Sigmoid colon (tissue), 7 donors: ENCODE results near the gene LHFPL6. TPM values are rescaled to one million over a fixed set of nuclear protein-coding genes. Genes with fewer than 3 reads are reported as not detected.

Experiments used
- DNase-seq: peaks from one replicate; pipeline ENCODE4 v3.0.0-alpha.2; 2019
- H3K27ac ChIP-seq, 4 donors: fragments of 200-600 bp; sonication (generic); one replicate each; pipeline ENCODE4 v1.5.1; 2016 to 2019; ENCODE audit warnings: mild to moderate bottlenecking in 1 of 4
- H3K27me3 ChIP-seq, 3 donors: fragments of 200-600 bp; sonication (generic); one replicate each; pipeline ENCODE4 v1.5.1; 2019; ENCODE audit warnings: mild to moderate bottlenecking in 1 of 3
- H3K36me3 ChIP-seq, 4 donors: fragments of 200-600 bp; sonication (generic); one replicate each; pipeline ENCODE4 v1.5.1; 2016 to 2019
- H3K4me1 ChIP-seq, 4 donors: fragments of 200-600 bp; sonication (generic); one replicate each; pipeline ENCODE4 v1.5.1; 2017 to 2019
- H3K4me3 ChIP-seq, 4 donors: fragments of 200-600 bp; sonication (generic); one replicate each; pipeline ENCODE4 v1.5.1; 2017 to 2019; ENCODE audit warnings: mild to moderate bottlenecking in 2 of 4, moderate library complexity in 1 of 4
- H3K9me3 ChIP-seq, 4 donors: fragments of 200-600 bp in 3 of 4; sonication (generic) in 3 of 4; one replicate each; pipeline versions ENCODE4 v1.5.1 to v1.6.1; 2013 to 2019
- EP300 ChIP-seq, 4 donors: sonication (generic); formaldehyde crosslinking; IDR thresholded peaks; one replicate each; pipeline ENCODE4 v1.6.1; 2017; ENCODE audit warnings: antibody characterized with exemption in 4 of 4
- POLR2A ChIP-seq, 2 donors: fragments of 450-650 bp; IDR thresholded peaks; one replicate each; pipeline ENCODE4 v1.6.1; 2016; ENCODE audit warnings: antibody characterized with exemption in 2 of 2, mild to moderate bottlenecking in 2 of 2, moderate library complexity in 2 of 2
- POLR2AphosphoS5 ChIP-seq, 4 donors: sonication (generic); formaldehyde crosslinking; IDR thresholded peaks; one replicate each; pipeline ENCODE4 v1.6.1; 2017; ENCODE audit warnings: antibody characterized with exemption in 4 of 4
- WGBS, 2 donors: extraction: QIAGEN DNeasy Blood & Tissue Kit; methylation state at CpG; one replicate each; pipeline ENCODE4 v1.1.7; 2013; 5-methylcytosine and 5-hydroxymethylcytosine counted together
- intact Hi-C: fragments of 100-400 bp; cut with DNase I; formaldehyde crosslinking; loops from one replicate; pipeline ENCODE4 v1.15.1; 2023
- polyA plus RNA-seq, 3 donors: library from polyadenylated mRNA; stranded (reverse); fragments of 200-250 nt; gene quantifications; one replicate each; pipeline ENCODE4 v1.2.3, GENCODE V29; 2013
- total RNA-seq, 4 donors: library from RNA; depleted of rRNA; stranded (reverse); fragments of >200 nt; gene quantifications; one replicate each; pipeline ENCODE4 v1.1.0, GENCODE V29; 2016
- TF ChIP-seq, protein P1 (sequence below), 4 experiments: fragments of 450-650 bp in 3 of 4; fragments of 200-600 bp in 1 of 4; IDR thresholded peaks; one replicate each; pipeline ENCODE4 v1.5.1; 2016 to 2019; ENCODE audit warnings: antibody characterized with exemption in 4 of 4, mild to moderate bottlenecking in 3 of 4, moderate library complexity in 2 of 4
- donor health status: healthy with polysubstance abuse.
- donor health status: Bipolar disorder and iron deficiency.
- donor health status: healthy.

LHFPL6 gene
- total and polyA plus RNA-seq, 7 donors, result 2.5 to 69.2 (median 41.7) TPM

- Histone ChIP-seq H3K4me1 (no peaks in the 10 kb centered on the region), H3K4me3 (no peak overlapping the region), H3K36me3 (no peaks in the 10 kb centered on the region), H3K9me3 (no peaks in the 10 kb centered on the region), H3K27ac (no peak overlapping the region), H3K27me3 (no peaks in the 10 kb centered on the region)
- DNase-seq, result no peak
- WGBS, 2 donors, result 85 to 89% methylated on average over 2 of the region's 2 CpGs
- intact Hi-C loops, result no loop called here
- TF ChIP-seq POLR2AphosphoS5 (IDR thresholded peaks at IDR 0.05) (no peak), POLR2A (IDR thresholded peaks at IDR 0.05) (no peak), EP300 (IDR thresholded peaks at IDR 0.05) (no peak)
- TF ChIP-seq, protein P1, sequence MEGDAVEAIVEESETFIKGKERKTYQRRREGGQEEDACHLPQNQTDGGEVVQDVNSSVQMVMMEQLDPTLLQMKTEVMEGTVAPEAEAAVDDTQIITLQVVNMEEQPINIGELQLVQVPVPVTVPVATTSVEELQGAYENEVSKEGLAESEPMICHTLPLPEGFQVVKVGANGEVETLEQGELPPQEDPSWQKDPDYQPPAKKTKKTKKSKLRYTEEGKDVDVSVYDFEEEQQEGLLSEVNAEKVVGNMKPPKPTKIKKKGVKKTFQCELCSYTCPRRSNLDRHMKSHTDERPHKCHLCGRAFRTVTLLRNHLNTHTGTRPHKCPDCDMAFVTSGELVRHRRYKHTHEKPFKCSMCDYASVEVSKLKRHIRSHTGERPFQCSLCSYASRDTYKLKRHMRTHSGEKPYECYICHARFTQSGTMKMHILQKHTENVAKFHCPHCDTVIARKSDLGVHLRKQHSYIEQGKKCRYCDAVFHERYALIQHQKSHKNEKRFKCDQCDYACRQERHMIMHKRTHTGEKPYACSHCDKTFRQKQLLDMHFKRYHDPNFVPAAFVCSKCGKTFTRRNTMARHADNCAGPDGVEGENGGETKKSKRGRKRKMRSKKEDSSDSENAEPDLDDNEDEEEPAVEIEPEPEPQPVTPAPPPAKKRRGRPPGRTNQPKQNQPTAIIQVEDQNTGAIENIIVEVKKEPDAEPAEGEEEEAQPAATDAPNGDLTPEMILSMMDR (IDR thresholded peaks at IDR 0.05), result no peak
These were observed 211.2 kb downstream of the LHFPL6 start for GRCh38 chr13:39391761-39392160.

DNA sequence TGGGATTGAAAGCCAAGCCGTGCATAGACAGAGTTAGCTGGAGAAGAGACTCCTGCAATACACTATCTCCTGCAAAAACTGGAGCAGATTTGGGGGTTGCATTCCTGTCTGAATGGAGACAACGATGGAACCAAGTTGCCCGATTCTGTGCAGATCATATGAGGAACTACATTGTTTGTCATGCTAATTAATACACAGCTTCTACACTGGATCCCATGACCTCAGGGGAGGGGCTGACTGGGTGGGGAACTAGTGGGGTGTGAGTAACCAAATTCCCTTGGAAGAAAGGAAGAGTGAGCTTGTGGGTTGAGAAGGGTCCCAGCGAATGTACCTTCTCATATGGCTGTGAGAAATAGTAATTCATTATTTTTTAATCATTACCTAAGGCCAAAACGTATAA is 214.0 kb downstream of the LHFPL6 start:
- H3K9me3 ChIP-seq, result no peaks in the 10 kb centered on the region
- H3K27me3 ChIP-seq, result no peaks in the 10 kb centered on the region
- peaks cover 0 to 17% (median 13%) of the 10 kb centered on the region in 4 donors for H3K4me1 ChIP-seq
- 66 to 80% methylated on average over 5 of the region's 5 CpGs for WGBS, 2 donors
- no peak for DNase-seq
- intact Hi-C loops, result no loop called here
- H3K4me3 ChIP-seq, result no peak overlapping the region
- H3K36me3 ChIP-seq, result no peaks in the 10 kb centered on the region
- no peak overlapping the region for H3K27ac ChIP-seq
- TF ChIP-seq, protein P1 (IDR thresholded peaks at IDR 0.05), result no peak
- TF ChIP-seq POLR2A (IDR thresholded peaks at IDR 0.05), result no peak
- TF ChIP-seq POLR2AphosphoS5 (IDR thresholded peaks at IDR 0.05), result no peak
- TF ChIP-seq EP300 (IDR thresholded peaks at IDR 0.05), result no peak

- Histone ChIP-seq H3K27ac (peak overlapping the region in 1 of 4 donors; percentile 37), H3K27me3 (no peaks in the 10 kb centered on the region), H3K4me3 (no peak overlapping the region), H3K36me3 (no peaks in the 10 kb centered on the region), H3K4me1 (peaks cover 0 to 17% (median 13%) of the 10 kb centered on the region in 4 donors), H3K9me3 (no peaks in the 10 kb centered on the region)
- intact Hi-C loops, result no loop called here
- TF ChIP-seq EP300 (IDR thresholded peaks at IDR 0.05) (no peak), POLR2A (IDR thresholded peaks at IDR 0.05) (no peak), POLR2AphosphoS5 (IDR thresholded peaks at IDR 0.05) (no peak)
- TF ChIP-seq, protein P1 (IDR thresholded peaks at IDR 0.05), result no peak
- 60 to 61% methylated on average over 3 of the region's 3 CpGs for WGBS, 2 donors
- DNase-seq, result no peak
These were observed 217.3 kb downstream of the LHFPL6 start for GRCh38 chr13:39385621-39386231.

DNA sequence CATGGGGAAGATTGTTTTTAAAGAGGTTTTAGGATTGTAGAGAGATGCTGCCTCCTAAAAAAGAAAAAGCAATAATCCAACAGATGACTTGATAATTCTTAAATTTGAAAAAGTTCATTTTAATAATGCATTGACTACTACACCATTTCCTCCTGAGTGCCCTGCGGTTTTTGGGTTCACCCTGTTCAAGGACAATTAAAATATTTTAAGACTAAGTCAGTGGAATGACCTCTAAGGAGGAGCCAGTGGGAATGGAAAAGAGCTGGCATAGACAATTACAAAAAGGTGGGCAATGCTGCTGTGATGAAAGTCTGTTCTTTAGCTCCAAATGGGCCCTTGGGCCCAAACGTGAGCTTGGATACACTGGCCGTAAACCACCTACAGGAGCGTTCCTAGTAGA is 217.8 kb downstream of the LHFPL6 start:
- peaks cover 0 to 17% (median 13%) of the 10 kb centered on the region in 4 donors for H3K4me1 ChIP-seq
- no peaks in the 10 kb centered on the region for H3K27me3 ChIP-seq
- H3K9me3 ChIP-seq, result no peaks in the 10 kb centered on the region
- intact Hi-C loops, result no loop called here
- 94 to 95% methylated on average over 4 of the region's 4 CpGs for WGBS, 2 donors
- H3K4me3 ChIP-seq, result no peak overlapping the region
- no peak for DNase-seq
- no peaks in the 10 kb centered on the region for H3K36me3 ChIP-seq
- TF ChIP-seq POLR2A (IDR thresholded peaks at IDR 0.05) (no peak), EP300 (IDR thresholded peaks at IDR 0.05) (no peak), POLR2AphosphoS5 (IDR thresholded peaks at IDR 0.05) (no peak)
- TF ChIP-seq, protein P1 (IDR thresholded peaks at IDR 0.05), result no peak
- peak overlapping the region in 1 of 4 donors; percentile 37 for H3K27ac ChIP-seq

GRCh38 chr13:39381456-39381855 is 221.5 kb downstream of the LHFPL6 start:
- WGBS, 2 donors, result 94 to 95% methylated on average over 2 of the region's 2 CpGs
- no peaks in the 10 kb centered on the region for H3K27me3 ChIP-seq
- H3K4me3 ChIP-seq, result no peak overlapping the region
- no peaks in the 10 kb centered on the region for H3K36me3 ChIP-seq
- no peak overlapping the region for H3K27ac ChIP-seq
- intact Hi-C loops, result no loop called here
- H3K9me3 ChIP-seq, result no peaks in the 10 kb centered on the region
- no peak for TF ChIP-seq POLR2AphosphoS5 (IDR thresholded peaks at IDR 0.05)
- TF ChIP-seq, protein P1 (IDR thresholded peaks at IDR 0.05), result no peak
- peaks cover 0 to 17% (median 13%) of the 10 kb centered on the region in 4 donors for H3K4me1 ChIP-seq
- DNase-seq, result no peak
